ENCODE data around the gene TXNDC11. TPM values are rescaled to one million over a fixed set of nuclear protein-coding genes. Genes with fewer than 3 reads are reported as not detected.

The TXNDC11 gene
- total RNA-seq, 1 donor from 2014 or later: 14.1 TPM

DNA sequence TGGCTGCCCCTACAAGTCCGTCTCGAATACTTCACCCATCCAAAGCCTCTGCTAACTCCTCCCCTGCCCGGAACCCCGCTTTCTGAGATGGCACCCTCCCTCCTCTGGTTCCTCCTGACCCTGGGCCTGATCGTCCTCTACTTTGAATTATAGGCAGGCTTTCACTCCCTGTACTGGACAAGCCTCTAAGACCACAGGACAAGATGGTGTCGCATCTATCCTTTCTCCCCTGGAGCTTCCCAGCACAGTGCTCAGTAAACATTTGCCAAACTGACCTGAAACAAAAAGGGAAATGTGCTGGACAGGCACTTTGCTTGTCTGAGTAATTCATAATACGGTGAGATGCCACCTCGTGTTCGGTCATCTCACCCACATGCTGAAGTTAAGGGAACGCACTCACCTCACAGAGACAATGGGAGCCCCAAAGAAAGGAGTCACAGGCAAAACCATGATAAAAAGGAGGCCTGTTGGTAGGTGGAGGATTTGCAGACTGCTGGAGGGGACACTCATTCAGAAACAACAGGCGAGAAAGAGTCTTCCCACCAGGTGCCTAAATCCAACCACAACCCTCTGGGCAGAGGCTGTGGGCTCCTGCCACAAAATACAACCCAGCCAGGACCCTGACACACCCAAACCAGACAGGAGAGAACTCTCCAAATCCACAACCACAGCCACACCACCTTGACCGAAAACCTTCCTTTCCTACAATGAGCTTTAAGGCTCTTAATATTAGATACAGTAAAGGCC, 46.2 kb downstream of the TXNDC11 start:
- H3K4me1 ChIP-seq (ENCODE audit: control insufficient read depth in 3 of 3, insufficient read depth in 3 of 3, low read length in 3 of 3): peaks cover 0 to 9% (median 5%) of the 10 kb centered on the region in 3 donors
- H3K9me3 ChIP-seq (ENCODE audit: control insufficient read depth in 3 of 3, low read length in 3 of 3): no peaks in the 10 kb centered on the region
- no peak overlapping the region for H3K27ac ChIP-seq (ENCODE audit: low read depth, low read length)
- H3K4me3 ChIP-seq (ENCODE audit: low read length in 3 of 3): no peak overlapping the region
- H3K9ac ChIP-seq (ENCODE audit: low read depth in 1 of 3, low read length in 3 of 3): no peak overlapping the region
- no peaks in the 10 kb centered on the region for H3K27me3 ChIP-seq (ENCODE audit: control insufficient read depth in 3 of 3, insufficient read depth in 3 of 3, low read length in 3 of 3)
- H3K36me3 ChIP-seq (ENCODE audit: control insufficient read depth in 3 of 3, insufficient read depth in 3 of 3, low read length in 3 of 3): peaks cover 29 to 60% (median 52%) of the 10 kb centered on the region in 3 donors

DNA sequence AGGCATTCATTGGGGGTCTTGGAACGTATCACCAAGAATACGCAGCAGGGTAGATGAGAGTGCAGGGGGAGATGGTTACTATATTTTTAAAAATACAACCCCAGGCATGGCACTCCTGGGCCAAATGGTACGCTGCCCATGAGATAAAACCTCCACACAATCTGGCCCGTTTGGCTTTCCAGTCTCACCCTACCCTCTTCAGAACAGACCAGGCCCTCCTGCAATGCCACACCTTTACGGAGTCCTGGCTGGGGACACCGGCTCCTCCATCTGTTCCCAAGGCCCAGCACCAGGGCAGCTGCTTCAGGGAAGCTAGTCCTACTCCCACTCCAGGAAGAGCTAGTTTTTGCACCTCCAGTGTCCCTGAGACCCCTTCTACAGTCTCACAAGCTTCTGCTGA, 50.0 kb downstream of the TXNDC11 start:
- Histone ChIP-seq H3K36me3 (ENCODE audit: control insufficient read depth in 3 of 3, insufficient read depth in 3 of 3, low read length in 3 of 3) (peaks cover 30 to 57% (median 47%) of the 10 kb centered on the region in 3 donors), H3K27me3 (ENCODE audit: control insufficient read depth in 3 of 3, insufficient read depth in 3 of 3, low read length in 3 of 3) (no peaks in the 10 kb centered on the region), H3K27ac (ENCODE audit: low read depth, low read length) (no peak overlapping the region), H3K4me1 (ENCODE audit: control insufficient read depth in 3 of 3, insufficient read depth in 3 of 3, low read length in 3 of 3) (peaks cover 10 to 15% (median 14%) of the 10 kb centered on the region in 3 donors), H3K9me3 (ENCODE audit: control insufficient read depth in 3 of 3, low read length in 3 of 3) (no peaks in the 10 kb centered on the region), H3K4me3 (ENCODE audit: low read length in 3 of 3) (no peak overlapping the region), H3K9ac (ENCODE audit: low read depth in 1 of 3, low read length in 3 of 3) (no peak overlapping the region)

DNA sequence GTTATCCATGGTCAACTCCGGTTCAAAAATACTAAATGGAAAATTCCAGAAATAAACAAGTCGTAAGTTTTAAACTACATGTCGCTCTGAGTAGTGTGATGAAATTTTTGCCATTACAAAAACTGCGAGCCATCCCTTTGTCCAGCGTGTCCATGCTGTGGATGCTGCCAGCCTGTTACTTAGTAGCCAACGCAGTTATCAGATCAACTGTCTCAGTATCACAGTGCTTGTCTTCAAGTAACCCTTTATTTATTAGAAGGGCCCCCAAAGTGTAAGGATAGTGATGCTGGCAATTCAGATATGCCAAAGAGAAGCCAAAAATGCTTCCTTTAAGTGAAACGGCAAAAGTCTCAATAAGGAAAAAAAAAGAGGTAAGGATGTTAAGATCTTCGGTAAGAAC, 50.5 kb downstream of the TXNDC11 start:
- Histone ChIP-seq H3K4me3 (ENCODE audit: low read length in 3 of 3) (no peak overlapping the region), H3K27ac (ENCODE audit: low read depth, low read length) (no peak overlapping the region), H3K4me1 (ENCODE audit: control insufficient read depth in 3 of 3, insufficient read depth in 3 of 3, low read length in 3 of 3) (peaks cover 14 to 19% (median 14%) of the 10 kb centered on the region in 3 donors), H3K9me3 (ENCODE audit: control insufficient read depth in 3 of 3, low read length in 3 of 3) (no peaks in the 10 kb centered on the region), H3K36me3 (ENCODE audit: control insufficient read depth in 3 of 3, insufficient read depth in 3 of 3, low read length in 3 of 3) (peaks cover 29 to 57% (median 46%) of the 10 kb centered on the region in 3 donors), H3K27me3 (ENCODE audit: control insufficient read depth in 3 of 3, insufficient read depth in 3 of 3, low read length in 3 of 3) (no peaks in the 10 kb centered on the region), H3K9ac (ENCODE audit: low read depth in 1 of 3, low read length in 3 of 3) (no peak overlapping the region)

DNA sequence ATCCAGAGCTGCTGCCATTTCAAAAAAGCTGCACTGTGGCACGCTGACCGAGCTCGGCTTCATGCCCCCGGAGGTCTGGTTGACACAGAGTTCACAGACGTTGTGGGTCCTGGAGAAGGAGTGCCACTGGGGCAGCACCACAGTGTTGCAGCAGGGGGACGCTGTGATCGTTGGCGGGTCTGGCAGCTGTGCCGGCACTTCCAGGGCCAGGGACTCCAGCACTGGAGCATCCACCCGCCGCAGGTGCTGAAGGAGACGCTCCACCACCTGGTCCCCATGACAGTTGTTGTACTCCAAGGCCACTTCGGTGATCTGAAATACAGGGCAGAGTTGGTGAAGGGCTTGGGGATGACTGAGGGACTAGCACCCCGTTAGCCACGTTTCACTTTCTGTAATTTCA, 50.9 kb downstream of the TXNDC11 start:
- Histone ChIP-seq H3K9ac (ENCODE audit: low read depth in 1 of 3, low read length in 3 of 3) (no peak overlapping the region), H3K4me1 (ENCODE audit: control insufficient read depth in 3 of 3, insufficient read depth in 3 of 3, low read length in 3 of 3) (peaks cover 14 to 19% (median 17%) of the 10 kb centered on the region in 3 donors), H3K36me3 (ENCODE audit: control insufficient read depth in 3 of 3, insufficient read depth in 3 of 3, low read length in 3 of 3) (peaks cover 28 to 54% (median 43%) of the 10 kb centered on the region in 3 donors), H3K27ac (ENCODE audit: low read depth, low read length) (no peak overlapping the region), H3K9me3 (ENCODE audit: control insufficient read depth in 3 of 3, low read length in 3 of 3) (no peaks in the 10 kb centered on the region), H3K27me3 (ENCODE audit: control insufficient read depth in 3 of 3, insufficient read depth in 3 of 3, low read length in 3 of 3) (no peaks in the 10 kb centered on the region), H3K4me3 (ENCODE audit: low read length in 3 of 3) (no peak overlapping the region)

DNA sequence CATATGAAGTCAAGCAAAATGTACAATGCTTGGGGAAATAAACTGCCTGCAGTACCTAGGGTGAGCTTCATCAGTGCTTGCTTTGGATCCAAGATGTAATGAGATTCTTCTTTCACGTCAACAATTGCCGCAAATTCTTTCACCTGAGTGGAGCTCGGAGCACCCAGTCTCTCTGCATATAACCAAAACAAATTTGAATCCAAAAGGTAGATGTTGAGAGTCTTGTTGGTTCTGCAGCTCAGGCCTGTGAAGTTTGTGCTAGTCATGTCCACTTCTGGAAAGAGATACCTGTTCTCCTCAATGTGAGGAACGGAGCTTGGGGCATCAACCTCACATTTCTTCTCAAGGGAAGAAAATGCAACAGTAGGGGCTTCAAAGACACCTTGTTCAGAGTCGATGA, 51.4 kb downstream of the TXNDC11 start:
- Histone ChIP-seq H3K27ac (ENCODE audit: low read depth, low read length) (no peak overlapping the region), H3K9ac (ENCODE audit: low read depth in 1 of 3, low read length in 3 of 3) (no peak overlapping the region), H3K9me3 (ENCODE audit: control insufficient read depth in 3 of 3, low read length in 3 of 3) (no peaks in the 10 kb centered on the region), H3K27me3 (ENCODE audit: control insufficient read depth in 3 of 3, insufficient read depth in 3 of 3, low read length in 3 of 3) (no peaks in the 10 kb centered on the region), H3K4me1 (ENCODE audit: control insufficient read depth in 3 of 3, insufficient read depth in 3 of 3, low read length in 3 of 3) (peaks cover 14 to 22% (median 19%) of the 10 kb centered on the region in 3 donors), H3K4me3 (ENCODE audit: low read length in 3 of 3) (no peak overlapping the region), H3K36me3 (ENCODE audit: control insufficient read depth in 3 of 3, insufficient read depth in 3 of 3, low read length in 3 of 3) (peaks cover 26 to 49% (median 37%) of the 10 kb centered on the region in 3 donors)

DNA sequence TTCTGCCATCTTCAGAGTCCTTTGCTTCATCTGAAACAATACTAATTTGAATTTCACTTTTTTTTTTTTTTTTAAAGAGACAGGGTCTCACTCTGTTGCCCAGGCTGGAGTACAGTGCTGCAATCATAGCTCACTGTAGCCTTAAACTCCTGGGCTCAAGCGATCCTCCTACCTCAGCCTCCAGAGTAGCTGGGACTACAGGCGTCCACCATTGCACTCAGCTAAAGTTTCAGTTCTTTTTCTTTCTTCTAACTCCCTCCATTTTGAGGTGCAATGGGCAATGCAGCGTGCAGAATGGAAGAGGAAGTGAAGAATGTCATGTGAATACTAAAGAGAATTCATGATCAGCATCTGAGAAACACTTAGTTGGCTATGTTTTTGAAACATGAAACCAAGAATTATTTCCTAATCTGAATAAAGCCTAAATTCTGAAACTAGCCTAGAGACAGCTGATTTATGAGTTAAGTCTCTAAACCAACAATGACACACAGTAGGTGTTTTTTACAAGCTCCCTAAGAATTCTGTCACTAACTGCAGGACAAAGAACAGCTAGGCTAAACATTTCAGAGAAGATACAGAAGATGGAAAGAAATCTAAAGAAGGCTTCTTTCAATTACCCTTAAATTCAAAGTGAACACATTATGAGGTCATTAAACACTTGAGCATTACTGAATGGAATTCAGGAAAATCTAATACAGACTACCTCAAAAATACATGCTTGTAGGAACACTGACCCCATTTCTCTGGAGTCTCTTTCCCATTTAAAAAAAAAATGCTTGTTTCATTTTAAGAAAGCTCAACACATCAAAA, 53.4 kb downstream of the TXNDC11 start:
- peaks cover 13 to 24% (median 14%) of the 10 kb centered on the region in 3 donors for H3K4me1 ChIP-seq (ENCODE audit: control insufficient read depth in 3 of 3, insufficient read depth in 3 of 3, low read length in 3 of 3)
- H3K36me3 ChIP-seq (ENCODE audit: control insufficient read depth in 3 of 3, insufficient read depth in 3 of 3, low read length in 3 of 3): peaks cover 21 to 41% (median 23%) of the 10 kb centered on the region in 3 donors

DNA sequence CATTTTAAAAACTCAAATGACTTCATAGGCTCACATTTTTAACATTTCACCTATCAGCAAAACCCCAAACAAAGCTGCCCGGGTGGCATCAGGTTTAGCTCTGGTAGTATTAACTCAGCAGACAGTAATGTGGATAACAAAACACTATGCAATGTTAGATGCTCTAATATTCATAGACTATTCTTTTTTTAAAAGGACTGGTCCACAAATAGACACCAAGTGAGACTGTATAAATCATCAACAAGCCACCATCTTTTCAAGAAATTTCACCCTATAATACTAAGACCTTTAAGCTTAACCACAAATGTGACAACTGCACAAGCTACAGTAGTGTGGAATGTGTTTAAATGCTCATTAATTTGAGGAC, 54.2 kb downstream of the TXNDC11 start:
- Histone ChIP-seq H3K4me1 (ENCODE audit: control insufficient read depth in 3 of 3, insufficient read depth in 3 of 3, low read length in 3 of 3) (peaks cover 15 to 24% (median 15%) of the 10 kb centered on the region in 3 donors), H3K9me3 (ENCODE audit: control insufficient read depth in 3 of 3, low read length in 3 of 3) (no peaks in the 10 kb centered on the region), H3K27me3 (ENCODE audit: control insufficient read depth in 3 of 3, insufficient read depth in 3 of 3, low read length in 3 of 3) (no peaks in the 10 kb centered on the region), H3K36me3 (ENCODE audit: control insufficient read depth in 3 of 3, insufficient read depth in 3 of 3, low read length in 3 of 3) (peaks cover 26 to 46% (median 26%) of the 10 kb centered on the region in 3 donors), H3K27ac (ENCODE audit: low read depth, low read length) (peak overlapping the region; percentile 55), H3K9ac (ENCODE audit: low read depth in 1 of 3, low read length in 3 of 3) (no peak overlapping the region), H3K4me3 (ENCODE audit: low read length in 3 of 3) (peak overlapping the region in 1 of 3 donors; percentile 9)

More for the DNA sequence above, 53.4 kb downstream of the TXNDC11 start:
- Histone ChIP-seq H3K27me3 (ENCODE audit: control insufficient read depth in 3 of 3, insufficient read depth in 3 of 3, low read length in 3 of 3) (no peaks in the 10 kb centered on the region), H3K4me3 (ENCODE audit: low read length in 3 of 3) (no peak overlapping the region), H3K9me3 (ENCODE audit: control insufficient read depth in 3 of 3, low read length in 3 of 3) (no peaks in the 10 kb centered on the region), H3K27ac (ENCODE audit: low read depth, low read length) (peak overlapping the region; percentile 55), H3K9ac (ENCODE audit: low read depth in 1 of 3, low read length in 3 of 3) (no peak overlapping the region)

DNA sequence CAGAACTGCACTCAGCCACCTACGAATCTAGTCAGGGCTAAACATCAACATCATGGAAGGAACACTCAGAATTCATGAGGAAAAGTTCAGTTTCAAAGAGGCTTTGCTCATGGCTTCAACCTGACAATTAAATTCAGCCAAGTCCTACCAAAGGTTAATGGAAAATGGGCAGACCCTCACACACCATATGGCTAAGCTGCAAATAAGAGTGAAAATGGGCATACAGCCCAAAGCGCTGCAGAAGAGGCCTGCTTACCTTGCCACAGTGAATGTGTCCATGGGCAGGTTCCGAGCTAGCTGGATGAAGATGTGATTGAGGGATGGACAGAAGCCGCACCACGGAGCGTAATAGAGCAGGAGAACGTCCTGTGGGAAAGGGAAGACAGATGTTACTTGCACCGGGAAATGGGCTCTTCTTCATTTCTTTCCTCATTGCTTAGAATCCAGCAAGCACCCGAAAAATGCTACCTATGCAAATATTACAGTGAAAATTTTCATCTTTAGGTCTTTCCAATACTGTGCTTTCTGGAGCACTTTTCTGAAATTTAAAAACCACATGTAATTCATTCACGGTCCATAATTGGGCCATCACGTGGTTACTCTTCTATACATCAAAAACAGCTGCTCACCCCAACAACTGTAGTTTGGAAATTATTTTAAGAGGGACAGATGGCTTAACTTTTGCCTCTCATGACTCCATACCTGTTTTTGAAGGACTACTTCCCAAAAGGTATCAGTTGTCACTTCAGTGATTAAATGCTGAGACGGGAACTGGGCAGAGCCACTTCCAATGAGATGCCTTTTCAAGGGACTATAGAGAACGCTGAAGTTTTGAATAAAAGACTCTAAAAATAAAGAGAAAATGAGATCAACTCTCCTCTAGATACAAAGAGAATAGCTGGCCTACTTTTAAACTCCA, 54.8 kb downstream of the TXNDC11 start:
- Histone ChIP-seq H3K4me3 (ENCODE audit: low read length in 3 of 3) (no peak overlapping the region), H3K9me3 (ENCODE audit: control insufficient read depth in 3 of 3, low read length in 3 of 3) (no peaks in the 10 kb centered on the region), H3K4me1 (ENCODE audit: control insufficient read depth in 3 of 3, insufficient read depth in 3 of 3, low read length in 3 of 3) (peaks cover 21 to 27% (median 21%) of the 10 kb centered on the region in 3 donors), H3K27me3 (ENCODE audit: control insufficient read depth in 3 of 3, insufficient read depth in 3 of 3, low read length in 3 of 3) (no peaks in the 10 kb centered on the region), H3K27ac (ENCODE audit: low read depth, low read length) (peak overlapping the region; percentile 55), H3K9ac (ENCODE audit: low read depth in 1 of 3, low read length in 3 of 3) (no peak overlapping the region), H3K36me3 (ENCODE audit: control insufficient read depth in 3 of 3, insufficient read depth in 3 of 3, low read length in 3 of 3) (peaks cover 30 to 49% (median 30%) of the 10 kb centered on the region in 3 donors)

DNA sequence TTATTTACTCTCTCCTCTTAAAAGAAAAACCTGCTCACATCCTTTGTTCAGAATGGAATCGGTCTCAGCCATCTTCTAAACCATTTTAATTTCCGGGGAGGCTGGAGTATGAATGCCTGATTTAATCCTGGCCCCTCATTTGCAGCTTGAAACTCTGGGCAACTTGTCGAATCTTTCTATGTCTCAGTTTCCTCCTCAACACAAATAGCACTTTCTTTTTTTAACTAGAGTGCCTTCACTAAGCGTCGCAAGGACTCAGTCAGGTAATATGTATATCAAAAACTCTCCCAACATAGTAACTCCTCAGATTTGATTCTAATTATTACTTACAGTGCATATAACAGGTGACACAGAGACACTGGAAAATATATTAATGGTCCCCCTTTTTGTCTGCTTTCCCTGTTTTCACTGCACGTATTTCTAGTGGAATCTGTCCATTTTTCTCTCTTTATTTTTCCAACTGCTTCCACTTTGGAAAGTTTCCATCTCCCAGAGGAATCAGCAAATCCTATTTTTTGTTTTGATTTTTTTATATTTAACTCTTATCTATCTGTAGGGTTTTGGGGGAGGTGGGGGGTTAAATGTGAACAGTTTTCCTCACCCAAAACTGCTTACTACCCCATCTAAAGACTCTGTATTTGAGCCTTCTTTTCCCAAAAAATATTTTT, 55.8 kb downstream of the TXNDC11 start:
- Histone ChIP-seq H3K4me1 (ENCODE audit: control insufficient read depth in 3 of 3, insufficient read depth in 3 of 3, low read length in 3 of 3) (peaks cover 31 to 36% (median 31%) of the 10 kb centered on the region in 3 donors), H3K27ac (ENCODE audit: low read depth, low read length) (peak overlapping the region; percentile 37)

More for the DNA sequence above, 55.8 kb downstream of the TXNDC11 start:
- H3K4me3 ChIP-seq (ENCODE audit: low read length in 3 of 3): no peak overlapping the region
- no peaks in the 10 kb centered on the region for H3K27me3 ChIP-seq (ENCODE audit: control insufficient read depth in 3 of 3, insufficient read depth in 3 of 3, low read length in 3 of 3)
- H3K36me3 ChIP-seq (ENCODE audit: control insufficient read depth in 3 of 3, insufficient read depth in 3 of 3, low read length in 3 of 3): peaks cover 28 to 46% (median 29%) of the 10 kb centered on the region in 3 donors
- no peaks in the 10 kb centered on the region for H3K9me3 ChIP-seq (ENCODE audit: control insufficient read depth in 3 of 3, low read length in 3 of 3)
- peak overlapping the region in 1 of 3 donors; percentile 8 for H3K9ac ChIP-seq (ENCODE audit: low read depth in 1 of 3, low read length in 3 of 3)

Measured in skeletal muscle tissue (tissue), 4 donors.